Hepatocyte (in vitro differentiated cells): ENCODE results near the gene INVS. TPM values are rescaled to one million over a fixed set of nuclear protein-coding genes. Genes with fewer than 3 reads are reported as not detected.

ENCODE experiments used
- DNase-seq: peaks from one replicate; pipeline ENCODE4 v3.0.0-alpha.2; 2016; ENCODE audit warnings: low spot score
- H2AFZ ChIP-seq: fragments of 200-600 bp; sonication (generic); 2 replicates; pipeline ENCODE4 v1.6.0; 2016; ENCODE audit warnings: antibody characterized with exemption, mild to moderate bottlenecking
- H3K27ac ChIP-seq: fragments of 200-600 bp; sonication (generic); 2 replicates; pipeline ENCODE4 v1.5.1; 2016; ENCODE audit warnings: mild to moderate bottlenecking
- H3K27me3 ChIP-seq: fragments of 200-600 bp; sonication (generic); 2 replicates; pipeline ENCODE4 v1.6.1; 2016
- H3K36me3 ChIP-seq: fragments of 200-600 bp; sonication (generic); replicated peaks from 2 replicates; pipeline ENCODE4 v1.5.1; 2016; ENCODE audit warnings: low read depth; ENCODE audit not compliant: insufficient read depth
- H3K4me1 ChIP-seq: fragments of 200-600 bp; sonication (generic); 2 replicates; pipeline ENCODE4 v1.5.1; 2016; ENCODE audit warnings: mild to moderate bottlenecking, moderate library complexity; ENCODE audit not compliant: insufficient read depth
- H3K4me2 ChIP-seq: fragments of 200-600 bp; sonication (generic); 2 replicates; pipeline ENCODE4 v1.6.0; 2016
- H3K4me3 ChIP-seq: fragments of 200-600 bp; sonication (generic); 2 replicates; pipeline ENCODE4 v1.5.1; 2016; ENCODE audit warnings: mild to moderate bottlenecking
- H3K79me2 ChIP-seq: fragments of 200-600 bp; sonication (generic); 2 replicates; pipeline ENCODE4 v1.6.0; 2017; ENCODE audit warnings: mild to moderate bottlenecking
- H3K9me2 ChIP-seq: fragments of 200-600 bp; sonication (generic); replicated peaks from 2 replicates; pipeline ENCODE4 v1.6.0; 2017; ENCODE audit warnings: mild to moderate bottlenecking; ENCODE audit not compliant: insufficient read depth
- H3K9me3 ChIP-seq: fragments of 200-600 bp; sonication (generic); 2 replicates; pipeline ENCODE4 v1.5.1; 2016; ENCODE audit warnings: low read depth, mild to moderate bottlenecking
- H4K20me1 ChIP-seq: fragments of 200-600 bp; sonication (generic); 2 replicates; pipeline ENCODE4 v1.6.0; 2016; ENCODE audit warnings: mild to moderate bottlenecking; ENCODE audit not compliant: insufficient read depth, poor library complexity, severe bottlenecking
- EZH2 ChIP-seq: fragments of 200-600 bp; sonication (generic); IDR thresholded peaks from 2 replicates; pipeline ENCODE4 v1.6.1; 2016; ENCODE audit warnings: antibody characterized with exemption, mild to moderate bottlenecking, borderline replicate concordance
- EZH2phosphoT487 ChIP-seq: fragments of 200-600 bp; sonication (generic); IDR thresholded peaks from one replicate; pipeline ENCODE4 v1.6.1; 2018; ENCODE audit warnings: antibody characterized with exemption, mild to moderate bottlenecking, low read depth, moderate library complexity; ENCODE audit not compliant: unreplicated experiment, severe bottlenecking
- WGBS: methylation state at CpG from one replicate; pipeline ENCODE4 v1.1.6; 2016; ENCODE audit warnings: low lambda C conversion rate; ENCODE audit errors: missing lambda C conversion rate; 5-methylcytosine and 5-hydroxymethylcytosine counted together
- polyA plus RNA-seq: library from polyadenylated mRNA; unstranded; fragments of >200 nt; fragmentation: Nextera tagmentation; extraction: Ambion mirVana; gene quantifications from 2 replicates; pipeline ENCODE4 v1.2.1, GENCODE V29; 2016
- total RNA-seq: library from RNA; depleted of rRNA; stranded (reverse); fragments of >200 nt; gene quantifications from 2 replicates; pipeline ENCODE4 v1.2.3, GENCODE V29; 2014
- TF ChIP-seq, protein P1 (sequence below): fragments of 200-600 bp; sonication (generic); IDR thresholded peaks from 2 replicates; pipeline ENCODE4 v1.5.1; 2016; ENCODE audit warnings: antibody characterized with exemption, mild to moderate bottlenecking; ENCODE audit not compliant: poor library complexity

Gene INVS, protein sequence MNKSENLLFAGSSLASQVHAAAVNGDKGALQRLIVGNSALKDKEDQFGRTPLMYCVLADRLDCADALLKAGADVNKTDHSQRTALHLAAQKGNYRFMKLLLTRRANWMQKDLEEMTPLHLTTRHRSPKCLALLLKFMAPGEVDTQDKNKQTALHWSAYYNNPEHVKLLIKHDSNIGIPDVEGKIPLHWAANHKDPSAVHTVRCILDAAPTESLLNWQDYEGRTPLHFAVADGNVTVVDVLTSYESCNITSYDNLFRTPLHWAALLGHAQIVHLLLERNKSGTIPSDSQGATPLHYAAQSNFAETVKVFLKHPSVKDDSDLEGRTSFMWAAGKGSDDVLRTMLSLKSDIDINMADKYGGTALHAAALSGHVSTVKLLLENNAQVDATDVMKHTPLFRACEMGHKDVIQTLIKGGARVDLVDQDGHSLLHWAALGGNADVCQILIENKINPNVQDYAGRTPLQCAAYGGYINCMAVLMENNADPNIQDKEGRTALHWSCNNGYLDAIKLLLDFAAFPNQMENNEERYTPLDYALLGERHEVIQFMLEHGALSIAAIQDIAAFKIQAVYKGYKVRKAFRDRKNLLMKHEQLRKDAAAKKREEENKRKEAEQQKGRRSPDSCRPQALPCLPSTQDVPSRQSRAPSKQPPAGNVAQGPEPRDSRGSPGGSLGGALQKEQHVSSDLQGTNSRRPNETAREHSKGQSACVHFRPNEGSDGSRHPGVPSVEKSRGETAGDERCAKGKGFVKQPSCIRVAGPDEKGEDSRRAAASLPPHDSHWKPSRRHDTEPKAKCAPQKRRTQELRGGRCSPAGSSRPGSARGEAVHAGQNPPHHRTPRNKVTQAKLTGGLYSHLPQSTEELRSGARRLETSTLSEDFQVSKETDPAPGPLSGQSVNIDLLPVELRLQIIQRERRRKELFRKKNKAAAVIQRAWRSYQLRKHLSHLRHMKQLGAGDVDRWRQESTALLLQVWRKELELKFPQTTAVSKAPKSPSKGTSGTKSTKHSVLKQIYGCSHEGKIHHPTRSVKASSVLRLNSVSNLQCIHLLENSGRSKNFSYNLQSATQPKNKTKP
- total RNA-seq (26.5 and 30.9 TPM in 2 replicates), polyA plus RNA-seq (8.7 and 10.1 TPM in 2 replicates)

DNA sequence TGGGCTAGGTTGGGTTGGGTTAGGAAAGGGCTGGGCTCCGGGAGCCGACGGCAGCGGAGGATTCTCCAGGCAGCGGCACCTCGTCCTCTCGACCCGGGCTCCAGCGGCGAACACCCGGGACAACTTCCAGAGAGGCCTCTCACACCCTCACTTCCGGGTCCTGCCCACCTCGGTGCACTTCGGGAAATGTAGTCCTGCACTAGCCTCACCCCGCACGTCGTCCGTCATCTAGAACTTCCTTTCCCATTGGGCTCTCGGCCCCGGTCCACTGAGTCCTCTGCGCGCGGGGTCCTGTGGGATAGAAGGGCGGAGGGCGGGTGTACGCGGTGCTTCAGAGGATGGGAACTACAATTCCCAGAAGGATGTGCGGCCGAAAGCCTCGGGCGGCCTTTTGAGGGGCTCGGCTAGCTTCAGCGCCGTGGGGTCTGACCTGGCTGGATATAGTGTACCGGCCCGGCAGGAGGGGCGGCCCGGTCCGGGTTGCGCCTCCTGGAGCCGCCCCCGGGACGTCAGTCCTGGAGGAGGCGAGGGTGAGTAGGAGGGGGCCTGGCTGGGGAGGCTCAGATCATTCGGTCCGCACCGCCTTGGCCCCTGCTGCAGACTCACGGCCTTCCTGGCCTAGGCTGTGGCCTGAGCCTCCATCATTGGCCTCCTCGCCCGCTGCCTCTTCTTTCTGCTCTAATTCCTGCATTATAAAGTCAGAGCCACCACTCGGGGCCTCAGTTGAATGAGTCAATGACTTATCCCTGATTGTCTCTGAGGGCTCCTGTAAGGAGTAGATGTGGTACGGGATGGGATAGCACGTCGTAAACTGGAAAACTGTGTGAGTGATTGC lies at the start of gene INVS, which contains the start of gene ERP44:
INVS (plus strand) TSS at position 357 of the 835 bp plus-strand sequence. CDS start 5,279 bp downstream, outside the sequence.
ERP44 (minus strand) TSS at position 114 of the 835 bp plus-strand sequence. CDS start 160 bp downstream, outside the sequence.
- H3K27me3 ChIP-seq: no peaks in the 10 kb centered on the region
- peaks cover 56% of the 10 kb centered on the region for H3K79me2 ChIP-seq
- H3K9me3 ChIP-seq: no peaks in the 10 kb centered on the region
- no peaks in the 10 kb centered on the region for H3K9me2 ChIP-seq
- under 1% methylated on average over 42 of the region's 54 CpGs for WGBS
- peaks cover 19% of the 10 kb centered on the region for H4K20me1 ChIP-seq
- TF ChIP-seq EZH2: no peak
- TF ChIP-seq, protein P1, sequence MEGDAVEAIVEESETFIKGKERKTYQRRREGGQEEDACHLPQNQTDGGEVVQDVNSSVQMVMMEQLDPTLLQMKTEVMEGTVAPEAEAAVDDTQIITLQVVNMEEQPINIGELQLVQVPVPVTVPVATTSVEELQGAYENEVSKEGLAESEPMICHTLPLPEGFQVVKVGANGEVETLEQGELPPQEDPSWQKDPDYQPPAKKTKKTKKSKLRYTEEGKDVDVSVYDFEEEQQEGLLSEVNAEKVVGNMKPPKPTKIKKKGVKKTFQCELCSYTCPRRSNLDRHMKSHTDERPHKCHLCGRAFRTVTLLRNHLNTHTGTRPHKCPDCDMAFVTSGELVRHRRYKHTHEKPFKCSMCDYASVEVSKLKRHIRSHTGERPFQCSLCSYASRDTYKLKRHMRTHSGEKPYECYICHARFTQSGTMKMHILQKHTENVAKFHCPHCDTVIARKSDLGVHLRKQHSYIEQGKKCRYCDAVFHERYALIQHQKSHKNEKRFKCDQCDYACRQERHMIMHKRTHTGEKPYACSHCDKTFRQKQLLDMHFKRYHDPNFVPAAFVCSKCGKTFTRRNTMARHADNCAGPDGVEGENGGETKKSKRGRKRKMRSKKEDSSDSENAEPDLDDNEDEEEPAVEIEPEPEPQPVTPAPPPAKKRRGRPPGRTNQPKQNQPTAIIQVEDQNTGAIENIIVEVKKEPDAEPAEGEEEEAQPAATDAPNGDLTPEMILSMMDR: no peak
- TF ChIP-seq EZH2phosphoT487: no peak
- H3K36me3 ChIP-seq: no peaks in the 10 kb centered on the region
- peak within 1 kb of the TSS; percentile 73 for H2AFZ ChIP-seq
- H3K27ac ChIP-seq: peak within 1 kb of the TSS; percentile 94
- H3K4me2 ChIP-seq: peak within 1 kb of the TSS; percentile 84
- peak within 1 kb of the TSS; percentile 62 for H3K4me3 ChIP-seq
- peak; percentile 99 for DNase-seq
- H3K4me1 ChIP-seq: peaks cover 17% of the 10 kb centered on the region

DNA sequence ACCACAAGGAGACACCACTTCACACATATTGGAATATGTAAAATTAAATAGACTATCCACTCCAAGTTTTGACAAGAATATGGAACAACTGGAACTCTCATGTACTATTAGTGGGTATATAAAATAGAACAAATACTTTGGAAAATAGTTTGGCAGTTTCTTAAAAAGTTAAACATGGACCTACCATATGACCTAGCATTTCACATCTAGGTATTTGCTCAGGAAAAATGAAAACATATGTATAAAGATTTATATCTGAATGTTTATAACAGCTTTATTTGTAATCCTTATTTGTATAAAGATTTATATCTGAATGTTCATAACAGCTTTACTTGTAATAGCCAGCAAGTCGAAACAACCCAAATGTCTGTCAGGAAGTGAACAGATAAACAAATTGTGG lies 49.5 kb upstream of the INVS start:
- peaks cover 5% of the 10 kb centered on the region for H4K20me1 ChIP-seq
- H3K4me3 ChIP-seq: no peak overlapping the region
- H3K36me3 ChIP-seq: no peaks in the 10 kb centered on the region
- peaks cover 14% of the 10 kb centered on the region for H3K79me2 ChIP-seq
- 76% methylated on average over 1 of the region's 1 CpG for whole genome bisulfite sequencing
- no peaks in the 10 kb centered on the region for H3K9me3 ChIP-seq
- H3K27me3 ChIP-seq: no peaks in the 10 kb centered on the region
- H3K9me2 ChIP-seq: no peaks in the 10 kb centered on the region
- H2AFZ ChIP-seq: no peak overlapping the region
- H3K4me1 ChIP-seq: no peaks in the 10 kb centered on the region
- H3K27ac ChIP-seq: no peak overlapping the region
- no peak for DNase-seq
- no peak overlapping the region for H3K4me2 ChIP-seq
- TF ChIP-seq EZH2phosphoT487: no peak
- TF ChIP-seq, protein P1: no peak
- TF ChIP-seq EZH2: no peak

DNA sequence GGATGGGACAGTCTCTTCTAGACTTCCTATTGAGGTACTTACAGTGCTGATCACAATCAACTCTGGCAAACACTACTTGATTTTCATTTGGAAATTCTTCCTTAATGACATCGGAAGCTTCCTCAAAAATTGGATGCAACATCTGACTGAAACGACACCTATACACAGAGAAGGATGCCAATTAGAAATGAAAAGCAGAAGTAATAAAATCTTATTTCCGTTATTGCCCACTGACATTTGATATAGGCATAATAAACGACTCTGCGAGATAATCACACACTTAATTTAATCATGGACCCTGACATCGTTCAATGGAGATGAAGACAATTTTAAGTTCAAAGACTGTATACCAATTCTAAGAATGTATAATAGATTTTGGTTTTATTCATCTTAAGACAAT lies 46.7 kb upstream of the INVS start:
- Histone ChIP-seq H3K4me2 (no peak overlapping the region), H3K4me1 (no peaks in the 10 kb centered on the region), H4K20me1 (no peaks in the 10 kb centered on the region), H3K9me3 (no peaks in the 10 kb centered on the region), H3K4me3 (no peak overlapping the region), H3K36me3 (no peaks in the 10 kb centered on the region), H3K9me2 (no peaks in the 10 kb centered on the region), H3K27ac (no peak overlapping the region), H3K27me3 (no peaks in the 10 kb centered on the region), H2AFZ (no peak overlapping the region), H3K79me2 (peaks cover 4% of the 10 kb centered on the region)
- TF ChIP-seq EZH2phosphoT487: no peak
- TF ChIP-seq EZH2: no peak
- TF ChIP-seq, protein P1: no peak
- WGBS: 88% methylated on average over 6 of the region's 6 CpGs
- no peak for DNase-seq
